ENCODE data around the gene NAPEPLD. TPM values are rescaled to one million over a fixed set of nuclear protein-coding genes. Genes with fewer than 3 reads are reported as not detected.

The NAPEPLD gene
- total RNA-seq, 2 experiments from 2014 or later = 9.8 to 10.9 TPM

- DNase-seq (no peak), ATAC-seq (ENCODE audit: low read depth) (no peak)
- no peaks in the 10 kb centered on the region for H3K4me1 Mint-ChIP-seq
- H3K36me3 Mint-ChIP-seq = peaks cover 8% of the 10 kb centered on the region
- no peaks in the 10 kb centered on the region for H3K9me3 Mint-ChIP-seq
- no peak overlapping the region for H3K27ac Mint-ChIP-seq
- no peaks in the 10 kb centered on the region for H3K27me3 Mint-ChIP-seq
- no peak overlapping the region for H3K4me3 Mint-ChIP-seq
- POLR2A ChIA-PET = no interaction called here
Observed at GRCh38 chr7:103132995-103133688, 15.8 kb downstream of the NAPEPLD start.

GRCh38 chr7:103130901-103131624, 17.8 kb downstream of the NAPEPLD start:
- ATAC-seq (ENCODE audit: low read depth) (no peak), DNase-seq (no peak)
- POLR2A ChIA-PET = no interaction called here
- no peaks in the 10 kb centered on the region for H3K4me1 Mint-ChIP-seq
- H3K4me3 Mint-ChIP-seq = no peak overlapping the region
- H3K27me3 Mint-ChIP-seq = no peaks in the 10 kb centered on the region
- no peak overlapping the region for H3K27ac Mint-ChIP-seq
- no peaks in the 10 kb centered on the region for H3K9me3 Mint-ChIP-seq
- peaks cover 21% of the 10 kb centered on the region for H3K36me3 Mint-ChIP-seq

GRCh38 chr7:103129702-103130549, 19.0 kb downstream of the NAPEPLD start:
- no peaks in the 10 kb centered on the region for H3K27me3 Mint-ChIP-seq
- ATAC-seq (ENCODE audit: low read depth) = no peak
- no peaks in the 10 kb centered on the region for H3K9me3 Mint-ChIP-seq
- no peak overlapping the region for H3K4me3 Mint-ChIP-seq
- H3K4me1 Mint-ChIP-seq = no peaks in the 10 kb centered on the region
- POLR2A ChIA-PET = no interaction called here
- H3K27ac Mint-ChIP-seq = no peak overlapping the region
- peaks cover 21% of the 10 kb centered on the region for H3K36me3 Mint-ChIP-seq
- no peak for DNase-seq

- Mint-ChIP-seq H3K9me3 (no peaks in the 10 kb centered on the region), H3K27ac (no peak overlapping the region), H3K36me3 (peaks cover 26% of the 10 kb centered on the region), H3K4me1 (no peaks in the 10 kb centered on the region), H3K4me3 (no peak overlapping the region), H3K27me3 (no peaks in the 10 kb centered on the region)
- no peak for ATAC-seq (ENCODE audit: low read depth)
- POLR2A ChIA-PET = no interaction called here
- DNase-seq = no peak
Observed at GRCh38 chr7:103127006-103127405, 21.9 kb downstream of the NAPEPLD start.

GRCh38 chr7:103124429-103124979, 24.4 kb downstream of the NAPEPLD start:
- no peaks in the 10 kb centered on the region for H3K9me3 Mint-ChIP-seq
- no peaks in the 10 kb centered on the region for H3K4me1 Mint-ChIP-seq
- ATAC-seq (ENCODE audit: low read depth) (no peak), DNase-seq (no peak)
- no peak overlapping the region for H3K4me3 Mint-ChIP-seq
- POLR2A ChIA-PET = no interaction called here
- H3K36me3 Mint-ChIP-seq = peaks cover 32% of the 10 kb centered on the region
- no peaks in the 10 kb centered on the region for H3K27me3 Mint-ChIP-seq
- H3K27ac Mint-ChIP-seq = no peak overlapping the region

GRCh38 chr7:103123529-103123928, 25.4 kb downstream of the NAPEPLD start:
- Mint-ChIP-seq H3K4me3 (no peak overlapping the region), H3K27me3 (no peaks in the 10 kb centered on the region), H3K27ac (no peak overlapping the region), H3K9me3 (no peaks in the 10 kb centered on the region), H3K36me3 (peaks cover 33% of the 10 kb centered on the region), H3K4me1 (no peaks in the 10 kb centered on the region)
- no peak for ATAC-seq (ENCODE audit: low read depth)
- no peak for DNase-seq
- POLR2A ChIA-PET = no interaction called here

GRCh38 chr7:103121641-103122040, 27.3 kb downstream of the NAPEPLD start:
- Mint-ChIP-seq H3K27me3 (no peaks in the 10 kb centered on the region), H3K27ac (no peak overlapping the region), H3K4me1 (no peaks in the 10 kb centered on the region), H3K4me3 (no peak overlapping the region), H3K9me3 (no peaks in the 10 kb centered on the region), H3K36me3 (peaks cover 21% of the 10 kb centered on the region)
- POLR2A ChIA-PET = interaction anchor here (0.6 kb wide), 1 partner anchor 33 kb away, joined by 4 read pairs; no protein-coding TSS in a partner anchor
- ATAC-seq (ENCODE audit: low read depth) = no peak
- DNase-seq = no peak

- ATAC-seq (ENCODE audit: low read depth) (no peak), DNase-seq (no peak)
- Mint-ChIP-seq H3K4me1 (no peaks in the 10 kb centered on the region), H3K27me3 (no peaks in the 10 kb centered on the region), H3K4me3 (no peak overlapping the region), H3K36me3 (peaks cover 16% of the 10 kb centered on the region), H3K27ac (no peak overlapping the region), H3K9me3 (no peaks in the 10 kb centered on the region)
- POLR2A ChIA-PET = no interaction called here
Observed at GRCh38 chr7:103120362-103120761, 28.5 kb downstream of the NAPEPLD start.

- DNase-seq = no peak
- H3K27me3 Mint-ChIP-seq = no peaks in the 10 kb centered on the region
- no peaks in the 10 kb centered on the region for H3K9me3 Mint-ChIP-seq
- POLR2A ChIA-PET = no interaction called here
- H3K4me3 Mint-ChIP-seq = no peak overlapping the region
- peaks cover 19% of the 10 kb centered on the region for H3K36me3 Mint-ChIP-seq
- H3K4me1 Mint-ChIP-seq = no peaks in the 10 kb centered on the region
- ATAC-seq (ENCODE audit: low read depth) = no peak
- no peak overlapping the region for H3K27ac Mint-ChIP-seq
Observed at GRCh38 chr7:103119791-103120291, 29.1 kb downstream of the NAPEPLD start.

GRCh38 chr7:103117465-103117864, 31.4 kb downstream of the NAPEPLD start:
- ATAC-seq (ENCODE audit: low read depth) = no peak
- H3K9me3 Mint-ChIP-seq = no peaks in the 10 kb centered on the region
- H3K27ac Mint-ChIP-seq = no peak overlapping the region
- H3K27me3 Mint-ChIP-seq = no peaks in the 10 kb centered on the region
- H3K4me3 Mint-ChIP-seq = no peak overlapping the region
- DNase-seq = no peak
- peaks cover 19% of the 10 kb centered on the region for H3K36me3 Mint-ChIP-seq
- H3K4me1 Mint-ChIP-seq = peaks cover 6% of the 10 kb centered on the region
- POLR2A ChIA-PET = no interaction called here

GRCh38 chr7:103116991-103117390, 31.9 kb downstream of the NAPEPLD start:
- H3K27ac Mint-ChIP-seq = no peak overlapping the region
- H3K9me3 Mint-ChIP-seq = no peaks in the 10 kb centered on the region
- peaks cover 6% of the 10 kb centered on the region for H3K4me1 Mint-ChIP-seq
- POLR2A ChIA-PET = no interaction called here
- H3K27me3 Mint-ChIP-seq = no peaks in the 10 kb centered on the region
- no peak for DNase-seq
- ATAC-seq (ENCODE audit: low read depth) = no peak
- peaks cover 21% of the 10 kb centered on the region for H3K36me3 Mint-ChIP-seq
- no peak overlapping the region for H3K4me3 Mint-ChIP-seq

GRCh38 chr7:103116511-103116910, 32.4 kb downstream of the NAPEPLD start:
- peaks cover 22% of the 10 kb centered on the region for H3K36me3 Mint-ChIP-seq
- H3K27ac Mint-ChIP-seq = no peak overlapping the region
- POLR2A ChIA-PET = no interaction called here
- DNase-seq (no peak), ATAC-seq (ENCODE audit: low read depth) (no peak)
- peaks cover 1% of the 10 kb centered on the region for H3K9me3 Mint-ChIP-seq
- no peak overlapping the region for H3K4me3 Mint-ChIP-seq
- H3K27me3 Mint-ChIP-seq = no peaks in the 10 kb centered on the region
- H3K4me1 Mint-ChIP-seq = peaks cover 6% of the 10 kb centered on the region

- Mint-ChIP-seq H3K27me3 (no peaks in the 10 kb centered on the region), H3K4me3 (no peak overlapping the region), H3K36me3 (peaks cover 28% of the 10 kb centered on the region), H3K9me3 (peaks cover 4% of the 10 kb centered on the region), H3K27ac (no peak overlapping the region), H3K4me1 (peaks cover 6% of the 10 kb centered on the region)
- POLR2A ChIA-PET = no interaction called here
- DNase-seq (no peak), ATAC-seq (ENCODE audit: low read depth) (no peak)
Observed at GRCh38 chr7:103115771-103116170, 33.1 kb downstream of the NAPEPLD start.

Data from activated naive CD8-positive, alpha-beta T cell treated with anti-CD3 and anti-CD28 coated beads, Interleukin-2, amount 10 ng/mL, durations not matched to agents 7 days and 5 days (primary cell).